Activated CD4-positive, alpha-beta memory T cell treated with anti-CD3 and anti-CD28 coated beads, Interleukin-2, amount 10 ng/mL, durations not matched to agents 7 days and 5 days (primary cell): ENCODE data around the gene EDN3. TPM values are rescaled to one million over a fixed set of nuclear protein-coding genes. Genes with fewer than 3 reads are reported as not detected.

Source experiments
- CTCF ChIA-PET: fragments of 350-600 bp; sonication (Branson Sonifier 250); formaldehyde crosslinking; loops from one replicate; lab custom pipeline; 2021; ENCODE audit warnings: antibody characterized with exemption, inconsistent platforms; lab: Charles Lee
- POLR2A ChIA-PET: fragments of 350-600 bp; sonication (Branson Sonifier 250); formaldehyde crosslinking; loops from one replicate; lab custom pipeline; 2021; ENCODE audit warnings: antibody characterized with exemption; lab: Charles Lee
- DNase-seq: peaks from one replicate; pipeline ENCODE4 v3.0.0-alpha.2; 2020
- H3K27ac Mint-ChIP-seq: one replicate; pipeline ENCODE4 v1.8.0; 2021; ENCODE audit warnings: mild to moderate bottlenecking, mixed read lengths
- H3K27me3 Mint-ChIP-seq: one replicate; pipeline ENCODE4 v1.8.0; 2021; ENCODE audit warnings: mixed read lengths
- H3K36me3 Mint-ChIP-seq: one replicate; pipeline ENCODE4 v1.8.0; 2021; ENCODE audit warnings: low read depth, mixed read lengths
- H3K4me1 Mint-ChIP-seq: one replicate; pipeline ENCODE4 v1.8.0; 2021; ENCODE audit warnings: mixed read lengths
- H3K4me3 Mint-ChIP-seq: one replicate; pipeline ENCODE4 v1.8.0; 2021; ENCODE audit warnings: mild to moderate bottlenecking, mixed read lengths
- H3K9me3 Mint-ChIP-seq: one replicate; pipeline ENCODE4 v1.8.0; 2021; ENCODE audit warnings: mixed read lengths
- total RNA-seq, 2 experiments: library from RNA; stranded (reverse); gene quantifications; one replicate each; pipeline ENCODE4 v1.2.3, GENCODE V29; 2021

EDN3 gene
- total RNA-seq, 2 experiments from 2014 or later, result 0.25 to 0.35 TPM

DNA sequence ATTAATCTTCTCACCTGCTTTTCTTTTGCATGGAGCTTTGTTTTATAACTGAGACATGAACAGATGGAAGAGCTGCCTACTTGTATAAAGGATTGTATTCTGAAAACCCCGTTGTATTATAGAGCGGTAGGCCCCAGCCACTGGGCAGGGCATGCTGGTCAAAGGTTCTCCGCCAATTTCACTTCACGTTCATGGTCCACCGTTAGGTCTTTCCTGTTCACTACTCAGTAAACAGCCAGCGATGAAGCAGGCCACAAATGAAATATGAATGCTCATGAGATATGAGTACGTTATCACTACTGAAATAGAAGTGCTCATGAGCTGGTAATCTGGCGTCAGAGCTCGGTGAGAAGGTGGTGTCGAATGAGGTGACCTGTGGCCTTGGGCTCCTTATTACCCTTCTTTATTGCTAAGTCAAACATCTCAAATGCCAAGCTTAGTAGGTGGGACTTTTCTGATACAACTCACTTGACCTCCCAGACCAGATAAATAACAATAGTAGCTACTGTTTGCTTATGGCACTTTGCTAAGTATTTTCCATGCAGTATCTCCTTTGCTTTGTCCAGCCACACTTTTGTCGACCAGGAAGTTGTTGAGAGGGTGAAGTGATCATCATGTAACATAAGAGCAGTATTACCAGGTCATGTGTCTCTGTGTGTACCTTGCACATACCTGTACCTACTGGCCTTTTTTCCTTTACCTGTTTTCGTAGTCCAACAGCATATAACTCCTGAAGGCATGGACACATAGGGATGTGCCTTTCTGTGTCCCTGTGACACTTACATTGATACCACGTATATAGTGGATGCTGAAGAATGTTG, 16.7 kb downstream of the EDN3 start:
- POLR2A ChIA-PET, result no interaction called here
- H3K4me1 Mint-ChIP-seq, result no peaks in the 10 kb centered on the region
- no peaks in the 10 kb centered on the region for H3K27me3 Mint-ChIP-seq

GRCh38 chr20:59318201-59318790, 17.9 kb downstream of the EDN3 start:
- Mint-ChIP-seq H3K9me3 (no peaks in the 10 kb centered on the region), H3K4me3 (no peak overlapping the region), H3K27ac (no peak overlapping the region), H3K27me3 (no peaks in the 10 kb centered on the region), H3K36me3 (no peaks in the 10 kb centered on the region), H3K4me1 (no peaks in the 10 kb centered on the region)
- POLR2A ChIA-PET, result no interaction called here
- CTCF ChIA-PET, result no interaction called here
- DNase-seq, result no peak

More for the DNA sequence above, 16.7 kb downstream of the EDN3 start:
- H3K4me3 Mint-ChIP-seq, result no peak overlapping the region
- H3K36me3 Mint-ChIP-seq, result no peaks in the 10 kb centered on the region
- CTCF ChIA-PET, result no interaction called here
- H3K27ac Mint-ChIP-seq, result no peak overlapping the region
- no peaks in the 10 kb centered on the region for H3K9me3 Mint-ChIP-seq
- no peak for DNase-seq

GRCh38 chr20:59318803-59319202, 18.4 kb downstream of the EDN3 start:
- ChIA-PET POLR2A (no interaction called here), CTCF (no interaction called here)
- no peaks in the 10 kb centered on the region for H3K4me1 Mint-ChIP-seq
- H3K4me3 Mint-ChIP-seq, result no peak overlapping the region
- no peak overlapping the region for H3K27ac Mint-ChIP-seq
- H3K9me3 Mint-ChIP-seq, result no peaks in the 10 kb centered on the region
- DNase-seq, result no peak
- H3K36me3 Mint-ChIP-seq, result no peaks in the 10 kb centered on the region
- H3K27me3 Mint-ChIP-seq, result no peaks in the 10 kb centered on the region

DNA sequence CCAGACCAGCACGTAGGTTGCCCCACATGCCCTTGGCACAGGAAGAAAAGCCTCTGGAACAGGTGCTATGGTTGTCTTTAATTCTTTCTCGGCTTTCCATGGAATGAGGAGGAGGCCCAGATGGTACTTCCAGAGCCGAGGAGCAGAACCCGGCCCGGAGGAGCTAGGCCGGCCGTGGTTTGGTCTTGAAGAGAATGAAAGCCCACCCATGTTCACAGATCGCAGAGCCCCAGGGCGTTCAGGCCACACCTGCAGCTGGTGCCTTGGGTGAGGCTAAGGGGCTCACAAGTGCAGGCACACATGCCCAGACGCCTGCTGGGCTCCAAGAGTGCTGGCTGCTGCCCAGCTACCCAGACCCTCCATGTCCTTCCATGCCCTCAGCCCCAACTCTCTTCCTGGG, 20.0 kb downstream of the EDN3 start:
- Mint-ChIP-seq H3K4me1 (no peaks in the 10 kb centered on the region), H3K36me3 (no peaks in the 10 kb centered on the region), H3K27ac (no peak overlapping the region), H3K9me3 (no peaks in the 10 kb centered on the region), H3K27me3 (peaks cover 1% of the 10 kb centered on the region), H3K4me3 (no peak overlapping the region)
- ChIA-PET POLR2A (no interaction called here), CTCF (interaction anchor here (0.6 kb wide), 1 partner anchor 160 kb away, joined by 3 read pairs; no protein-coding TSS in a partner anchor)
- DNase-seq, result no peak

DNA sequence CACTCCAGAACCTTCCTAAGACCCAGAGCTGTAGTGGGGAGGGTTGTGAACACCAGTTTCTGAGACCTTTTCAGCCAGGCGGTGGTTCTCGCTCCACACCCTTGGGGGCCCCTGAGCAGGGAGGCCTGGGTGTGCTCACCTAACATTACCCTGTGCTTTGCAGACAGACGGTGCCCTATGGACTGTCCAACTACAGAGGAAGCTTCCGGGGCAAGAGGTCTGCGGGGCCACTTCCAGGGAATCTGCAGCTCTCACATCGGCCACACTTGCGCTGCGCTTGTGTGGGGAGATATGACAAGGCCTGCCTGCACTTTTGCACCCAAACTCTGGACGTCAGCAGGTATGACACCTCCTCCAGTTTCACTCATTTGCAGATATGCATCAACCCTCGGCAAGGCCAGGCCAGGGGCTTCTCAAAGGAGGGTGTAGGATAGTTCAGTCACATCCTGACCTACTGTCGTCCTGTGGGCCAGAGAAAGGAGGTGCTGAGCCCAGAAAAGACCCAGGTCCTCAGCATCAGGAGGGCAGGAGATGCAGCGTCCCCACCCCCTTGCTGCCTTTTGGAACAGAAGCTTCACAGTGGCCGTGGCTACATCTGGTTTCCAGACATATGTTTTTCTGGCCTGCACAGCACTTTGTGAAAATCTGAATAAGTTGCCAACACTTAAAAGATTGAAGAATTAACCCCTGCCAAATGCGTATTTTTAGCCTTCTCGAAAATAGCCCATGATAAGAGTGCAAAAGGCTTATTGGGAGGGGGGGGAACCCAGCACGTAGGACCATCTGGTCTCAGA, 20.6 kb downstream of the EDN3 start:
- Mint-ChIP-seq H3K4me3 (no peak overlapping the region), H3K4me1 (no peaks in the 10 kb centered on the region), H3K9me3 (no peaks in the 10 kb centered on the region), H3K27ac (no peak overlapping the region), H3K27me3 (peaks cover 1% of the 10 kb centered on the region), H3K36me3 (no peaks in the 10 kb centered on the region)
- POLR2A ChIA-PET, result no interaction called here
- no peak for DNase-seq
- CTCF ChIA-PET, result no interaction called here

GRCh38 chr20:59322081-59322480, 21.7 kb downstream of the EDN3 start:
- Mint-ChIP-seq H3K27me3 (peaks cover 4% of the 10 kb centered on the region), H3K4me3 (no peak overlapping the region), H3K4me1 (no peaks in the 10 kb centered on the region), H3K27ac (no peak overlapping the region), H3K36me3 (no peaks in the 10 kb centered on the region), H3K9me3 (no peaks in the 10 kb centered on the region)
- POLR2A ChIA-PET, result no interaction called here
- no peak for DNase-seq
- CTCF ChIA-PET, result no interaction called here

DNA sequence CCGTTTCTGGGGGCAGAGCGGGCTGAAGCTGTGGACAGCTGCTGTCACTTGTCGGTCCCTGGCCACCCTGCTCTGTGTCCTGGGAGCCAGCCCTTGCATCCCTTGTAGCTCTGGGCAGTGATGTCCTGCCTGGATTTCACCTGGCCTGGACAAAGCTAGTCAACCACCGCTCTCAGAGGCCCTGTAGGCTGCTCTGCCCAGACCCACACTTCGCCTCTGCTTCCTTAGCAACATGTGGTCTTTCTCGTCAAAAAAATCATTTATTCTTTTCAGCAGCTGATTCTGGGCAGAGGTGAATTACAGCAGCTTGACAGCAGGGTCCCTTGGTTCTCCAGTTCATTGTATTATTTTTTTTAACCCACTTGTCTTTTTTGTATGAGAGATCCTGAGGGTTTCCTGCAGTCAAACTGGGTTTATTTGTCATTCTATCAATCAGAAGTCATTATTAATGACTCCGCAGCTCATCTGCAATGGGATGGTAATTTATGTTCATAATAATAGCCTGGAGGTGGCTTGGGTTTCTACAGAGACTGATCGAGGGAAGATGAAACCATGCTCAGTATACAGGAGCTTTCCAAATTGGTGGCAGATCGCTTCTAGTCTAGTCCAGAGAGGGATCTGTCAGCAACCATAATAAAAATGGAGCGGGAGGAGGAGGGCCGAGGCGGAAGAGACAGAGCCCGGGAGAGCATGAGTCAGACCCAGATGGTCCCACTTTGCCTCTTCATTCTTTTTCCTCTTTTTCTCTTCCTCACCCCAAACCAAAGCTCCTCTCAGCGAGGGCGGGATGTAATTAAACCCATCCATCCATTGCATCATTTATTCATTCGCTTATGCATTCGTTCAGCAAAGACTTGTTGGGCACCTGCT, 22.4 kb downstream of the EDN3 start:
- Mint-ChIP-seq H3K9me3 (no peaks in the 10 kb centered on the region), H3K27me3 (peaks cover 4% of the 10 kb centered on the region), H3K36me3 (no peaks in the 10 kb centered on the region), H3K27ac (no peak overlapping the region), H3K4me1 (no peaks in the 10 kb centered on the region), H3K4me3 (no peak overlapping the region)
- POLR2A ChIA-PET, result no interaction called here
- DNase-seq, result no peak
- CTCF ChIA-PET, result no interaction called here

DNA sequence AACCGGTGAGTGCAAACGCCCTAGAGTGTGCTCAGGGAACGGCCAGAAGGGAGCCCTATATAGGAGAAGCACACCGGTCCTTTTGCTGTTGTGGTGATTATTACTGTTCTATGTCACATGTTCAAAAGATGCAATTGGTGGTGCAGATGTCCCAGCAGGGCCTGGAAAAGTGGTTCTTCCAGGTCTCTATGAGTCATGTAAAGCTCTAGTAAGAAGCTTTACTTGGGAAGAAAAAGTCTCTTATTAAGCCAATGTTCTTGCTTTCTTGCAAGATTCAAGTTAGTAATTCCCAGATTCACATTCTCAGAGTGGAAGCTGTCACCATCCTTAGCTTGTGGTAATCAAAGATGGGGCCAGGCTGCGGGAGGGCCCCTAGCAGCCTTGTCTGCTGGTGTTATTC, 23.3 kb downstream of the EDN3 start:
- Mint-ChIP-seq H3K36me3 (no peaks in the 10 kb centered on the region), H3K4me1 (no peaks in the 10 kb centered on the region), H3K9me3 (no peaks in the 10 kb centered on the region), H3K27me3 (peaks cover 4% of the 10 kb centered on the region), H3K4me3 (no peak overlapping the region), H3K27ac (no peak overlapping the region)
- ChIA-PET CTCF (interaction anchor here (2.0 kb wide), 1 partner anchor 9 kb away, joined by 5 read pairs; no protein-coding TSS in a partner anchor), POLR2A (no interaction called here)
- no peak for DNase-seq

- no peaks in the 10 kb centered on the region for H3K36me3 Mint-ChIP-seq
- H3K9me3 Mint-ChIP-seq, result no peaks in the 10 kb centered on the region
- CTCF ChIA-PET, result interaction anchor here (2.0 kb wide), 1 partner anchor 10 kb away, joined by 5 read pairs; no protein-coding TSS in a partner anchor
- H3K27ac Mint-ChIP-seq, result no peak overlapping the region
- no peak for DNase-seq
- no peaks in the 10 kb centered on the region for H3K4me1 Mint-ChIP-seq
- no peak overlapping the region for H3K4me3 Mint-ChIP-seq
- peaks cover 8% of the 10 kb centered on the region for H3K27me3 Mint-ChIP-seq
- POLR2A ChIA-PET, result no interaction called here
Measured at GRCh38 chr20:59324521-59325141, 24.2 kb downstream of the EDN3 start.

- Mint-ChIP-seq H3K9me3 (no peaks in the 10 kb centered on the region), H3K27me3 (peaks cover 8% of the 10 kb centered on the region), H3K27ac (no peak overlapping the region)
Measured at GRCh38 chr20:59325142-59325523, 24.7 kb downstream of the EDN3 start.

DNA sequence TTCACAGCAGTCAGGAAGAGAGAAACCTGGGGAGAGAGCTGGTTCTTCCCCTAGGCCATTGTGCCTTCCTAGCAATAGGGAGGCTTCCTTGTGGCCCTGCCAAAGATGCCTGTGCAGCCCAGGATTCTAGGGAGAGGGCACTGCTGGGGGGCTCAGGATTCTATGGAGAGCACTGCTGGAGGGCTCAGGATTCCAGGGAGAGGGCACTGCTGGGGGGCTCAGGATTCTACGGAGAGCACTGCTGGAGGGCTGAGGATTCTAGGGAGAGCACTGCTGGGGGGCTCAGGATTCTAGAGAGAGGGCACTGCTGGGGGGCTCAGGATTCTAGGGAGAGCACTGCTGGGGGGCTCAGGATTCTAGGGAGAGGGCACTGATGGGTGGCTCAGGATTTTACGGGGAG, 25.8 kb downstream of the EDN3 start:
- Mint-ChIP-seq H3K36me3 (no peaks in the 10 kb centered on the region), H3K27ac (no peak overlapping the region), H3K9me3 (no peaks in the 10 kb centered on the region), H3K27me3 (peaks cover 11% of the 10 kb centered on the region), H3K4me1 (no peaks in the 10 kb centered on the region), H3K4me3 (no peak overlapping the region)
- POLR2A ChIA-PET, result no interaction called here
- CTCF ChIA-PET, result no interaction called here
- no peak for DNase-seq

More at GRCh38 chr20:59325142-59325523, 24.7 kb downstream of the EDN3 start:
- no peaks in the 10 kb centered on the region for H3K4me1 Mint-ChIP-seq
- no peaks in the 10 kb centered on the region for H3K36me3 Mint-ChIP-seq
- H3K4me3 Mint-ChIP-seq, result no peak overlapping the region
- DNase-seq, result no peak
- ChIA-PET CTCF (interaction anchor here (2.0 kb wide), 1 partner anchor 10 kb away, joined by 5 read pairs; no protein-coding TSS in a partner anchor), POLR2A (no interaction called here)

DNA sequence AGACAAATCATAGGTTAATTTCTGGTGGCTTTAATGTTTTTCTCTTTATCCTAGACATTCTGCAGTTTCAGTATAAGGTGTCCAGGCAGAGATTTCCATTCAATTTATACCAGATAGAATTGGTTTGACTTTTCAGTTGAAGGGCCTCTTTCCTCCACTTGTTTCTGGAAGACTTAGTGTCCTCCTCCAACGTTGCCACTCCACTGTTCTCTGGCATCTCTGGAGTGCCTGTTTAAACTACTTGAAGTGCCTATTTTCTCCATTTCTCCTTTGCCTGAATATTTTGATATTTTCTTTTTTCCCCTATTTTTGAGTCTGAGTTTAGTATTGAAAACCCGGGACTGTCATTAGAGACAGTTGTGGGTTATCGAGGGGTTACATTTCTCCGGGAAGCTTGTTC, 27.7 kb downstream of the EDN3 start:
- ChIA-PET CTCF (no interaction called here), POLR2A (no interaction called here)
- no peaks in the 10 kb centered on the region for H3K9me3 Mint-ChIP-seq
- no peak overlapping the region for H3K4me3 Mint-ChIP-seq
- H3K4me1 Mint-ChIP-seq, result no peaks in the 10 kb centered on the region
- no peak overlapping the region for H3K27ac Mint-ChIP-seq
- DNase-seq, result no peak
- H3K36me3 Mint-ChIP-seq, result no peaks in the 10 kb centered on the region
- H3K27me3 Mint-ChIP-seq, result peaks cover 17% of the 10 kb centered on the region
